Calu3 (cell line): ENCODE data around the gene SGSH. TPM values are rescaled to one million over a fixed set of nuclear protein-coding genes. Genes with fewer than 3 reads are reported as not detected.

Experiments used
- BruUV-seq: library from RNA; stranded (reverse); fragments of 400-500 nt; replicated peaks from 2 replicates; lab custom pipeline; 2021; lab: Mats Ljungman, UMichigan
- CTCF ChIA-PET: fragments of 300-600 bp; sonication (Branson Sonifier 250); formaldehyde crosslinking; loops from one replicate; lab custom pipeline; 2022; ENCODE audit warnings: antibody characterized with exemption; lab: Charles Lee
- DNase-seq: peaks from one replicate; pipeline ENCODE4 v3.0.0; 2022
- H3K27ac Mint-ChIP-seq: one replicate; pipeline ENCODE4 v1.8.0; 2022; ENCODE audit warnings: mixed read lengths; ENCODE audit not compliant: unreplicated experiment
- H3K27me3 Mint-ChIP-seq: one replicate; pipeline ENCODE4 v1.8.0; 2022; ENCODE audit warnings: mixed read lengths; ENCODE audit not compliant: unreplicated experiment
- H3K36me3 Mint-ChIP-seq: one replicate; pipeline ENCODE4 v1.8.0; 2022; ENCODE audit warnings: mild to moderate bottlenecking, moderate library complexity, mixed read lengths; ENCODE audit not compliant: insufficient read depth, unreplicated experiment
- H3K4me1 Mint-ChIP-seq: one replicate; pipeline ENCODE4 v1.8.0; 2022; ENCODE audit warnings: mild to moderate bottlenecking, low read depth, mixed read lengths; ENCODE audit not compliant: unreplicated experiment
- H3K4me3 Mint-ChIP-seq: one replicate; pipeline ENCODE4 v1.8.0; 2022; ENCODE audit warnings: mild to moderate bottlenecking, low read depth, moderate library complexity, mixed read lengths; ENCODE audit not compliant: unreplicated experiment
- H3K9me3 Mint-ChIP-seq: one replicate; pipeline ENCODE4 v1.8.0; 2022; ENCODE audit warnings: low read depth, mixed read lengths; ENCODE audit not compliant: unreplicated experiment
- intact Hi-C: fragments of 100-400 bp; cut with micrococcal nuclease; formaldehyde crosslinking; loops from one replicate; pipeline ENCODE4 v1.10.0; 2022; ENCODE audit not compliant: unreplicated experiment
- total RNA-seq: library from RNA; stranded (reverse); gene quantifications from 2 replicates; pipeline ENCODE4 v1.2.3, GENCODE V29; 2022
- TF ChIP-seq, protein P1 (sequence below): fragments of 200-600 bp; IDR thresholded peaks from one replicate; pipeline ENCODE4 v1.8.0; 2022; ENCODE audit warnings: antibody characterized with exemption; ENCODE audit not compliant: unreplicated experiment

SGSH gene
- total RNA-seq, 1 experiment from 2014 or later: 32.2 TPM

- no TSS peak for BruUV-seq
- H3K36me3 Mint-ChIP-seq: no peaks in the 10 kb centered on the region
- no peaks in the 10 kb centered on the region for H3K9me3 Mint-ChIP-seq
- no peak overlapping the region for H3K27ac Mint-ChIP-seq
- H3K4me1 Mint-ChIP-seq: peaks cover 6% of the 10 kb centered on the region
- peaks cover 14% of the 10 kb centered on the region for H3K27me3 Mint-ChIP-seq
- no peak for DNase-seq
- TF ChIP-seq, protein P1, sequence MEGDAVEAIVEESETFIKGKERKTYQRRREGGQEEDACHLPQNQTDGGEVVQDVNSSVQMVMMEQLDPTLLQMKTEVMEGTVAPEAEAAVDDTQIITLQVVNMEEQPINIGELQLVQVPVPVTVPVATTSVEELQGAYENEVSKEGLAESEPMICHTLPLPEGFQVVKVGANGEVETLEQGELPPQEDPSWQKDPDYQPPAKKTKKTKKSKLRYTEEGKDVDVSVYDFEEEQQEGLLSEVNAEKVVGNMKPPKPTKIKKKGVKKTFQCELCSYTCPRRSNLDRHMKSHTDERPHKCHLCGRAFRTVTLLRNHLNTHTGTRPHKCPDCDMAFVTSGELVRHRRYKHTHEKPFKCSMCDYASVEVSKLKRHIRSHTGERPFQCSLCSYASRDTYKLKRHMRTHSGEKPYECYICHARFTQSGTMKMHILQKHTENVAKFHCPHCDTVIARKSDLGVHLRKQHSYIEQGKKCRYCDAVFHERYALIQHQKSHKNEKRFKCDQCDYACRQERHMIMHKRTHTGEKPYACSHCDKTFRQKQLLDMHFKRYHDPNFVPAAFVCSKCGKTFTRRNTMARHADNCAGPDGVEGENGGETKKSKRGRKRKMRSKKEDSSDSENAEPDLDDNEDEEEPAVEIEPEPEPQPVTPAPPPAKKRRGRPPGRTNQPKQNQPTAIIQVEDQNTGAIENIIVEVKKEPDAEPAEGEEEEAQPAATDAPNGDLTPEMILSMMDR: no peak
- intact Hi-C loops: no loop called here
- CTCF ChIA-PET: interaction anchor here (0.6 kb wide), 1 partner anchor 18 kb away, joined by 4 read pairs; no protein-coding TSS in a partner anchor
- H3K4me3 Mint-ChIP-seq: no peak overlapping the region
Measured at GRCh38 chr17:80227666-80228065, 7.5 kb upstream of the SGSH start.

DNA sequence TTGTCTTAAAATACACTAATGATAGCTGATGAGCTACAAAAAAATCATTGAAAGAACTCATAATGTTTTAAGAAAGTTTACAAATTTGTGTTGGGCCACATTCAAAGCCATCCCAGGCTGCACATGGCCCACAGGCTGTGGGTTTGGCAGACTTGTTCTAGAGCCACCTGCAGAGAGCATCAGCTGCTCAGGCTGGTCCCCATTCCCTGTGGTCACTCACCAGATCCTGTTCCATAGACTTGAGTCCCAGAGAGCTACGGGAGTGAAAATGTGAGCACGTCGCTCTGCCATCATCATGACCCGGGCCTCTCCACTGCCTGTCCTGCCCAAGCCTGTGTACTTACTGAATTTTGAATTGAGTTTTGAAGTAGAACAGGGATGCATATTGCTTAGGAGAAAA lies 7.0 kb upstream of the SGSH start:
- peaks cover 14% of the 10 kb centered on the region for H3K27me3 Mint-ChIP-seq
- H3K9me3 Mint-ChIP-seq: no peaks in the 10 kb centered on the region
- no peak overlapping the region for H3K4me3 Mint-ChIP-seq
- DNase-seq: no peak
- no TSS peak for BruUV-seq
- TF ChIP-seq, protein P1: no peak
- H3K36me3 Mint-ChIP-seq: no peaks in the 10 kb centered on the region
- no peak overlapping the region for H3K27ac Mint-ChIP-seq
- intact Hi-C loops: no loop called here
- CTCF ChIA-PET: interaction anchor here (0.6 kb wide), 1 partner anchor 18 kb away, joined by 4 read pairs; no protein-coding TSS in a partner anchor
- H3K4me1 Mint-ChIP-seq: peaks cover 6% of the 10 kb centered on the region

DNA sequence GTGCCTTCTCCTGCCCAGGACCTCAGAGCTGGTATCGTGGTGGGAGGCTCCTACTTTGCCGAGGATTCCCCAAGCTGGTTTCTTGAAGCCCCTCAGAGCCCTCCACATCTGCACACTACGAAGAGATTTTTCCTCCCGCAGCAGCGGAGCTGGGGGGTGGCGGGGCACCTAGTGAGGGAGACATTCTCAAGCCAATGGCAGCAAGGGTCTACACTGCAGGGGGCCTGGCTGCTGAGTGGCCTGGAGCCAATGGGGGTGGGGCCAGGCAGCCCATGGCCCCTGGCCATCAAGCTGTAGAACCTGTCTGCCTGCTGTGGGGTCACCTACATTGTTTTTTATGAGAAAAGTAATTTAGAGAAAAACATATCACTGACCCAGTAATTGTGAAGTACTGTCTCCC lies 5.1 kb upstream of the SGSH start:
- CTCF ChIA-PET: interaction anchor here (0.7 kb wide), 1 partner anchor 238 kb away, joined by 4 read pairs; no protein-coding TSS in a partner anchor
- intact Hi-C loops: no loop called here
- H3K27me3 Mint-ChIP-seq: peaks cover 14% of the 10 kb centered on the region

DNA sequence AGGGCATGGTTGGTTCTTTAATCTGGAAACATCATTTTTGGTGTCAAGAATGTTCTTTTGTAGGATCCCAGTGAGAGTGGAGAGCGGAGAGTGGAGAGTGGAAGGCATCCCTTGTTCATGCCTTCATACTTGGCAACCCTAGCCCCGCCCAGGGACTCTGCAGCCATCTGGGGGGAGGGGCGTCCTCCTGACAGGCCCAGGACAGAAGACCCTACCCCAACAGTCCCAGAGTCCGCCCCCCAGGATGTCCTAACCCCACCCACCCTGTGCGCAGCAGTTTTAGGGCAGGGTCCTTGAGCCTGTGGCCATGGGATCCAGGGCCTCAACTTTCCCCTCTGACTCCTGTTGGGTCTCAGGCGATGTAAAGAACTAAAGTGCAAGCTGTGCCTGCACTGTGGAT lies 4.5 kb upstream of the SGSH start:
- Mint-ChIP-seq H3K27ac (no peak overlapping the region), H3K4me3 (no peak overlapping the region), H3K36me3 (peaks cover 5% of the 10 kb centered on the region), H3K27me3 (peaks cover 14% of the 10 kb centered on the region), H3K9me3 (no peaks in the 10 kb centered on the region), H3K4me1 (peaks cover 7% of the 10 kb centered on the region)
- BruUV-seq: no TSS peak
- intact Hi-C loops: no loop called here
- CTCF ChIA-PET: interaction anchor here (0.7 kb wide), 1 partner anchor 239 kb away, joined by 4 read pairs; no protein-coding TSS in a partner anchor
- no peak for DNase-seq
- TF ChIP-seq, protein P1: no peak

More for the DNA sequence above, 5.1 kb upstream of the SGSH start:
- BruUV-seq: no TSS peak
- TF ChIP-seq, protein P1: no peak
- no peak overlapping the region for H3K4me3 Mint-ChIP-seq
- H3K36me3 Mint-ChIP-seq: no peaks in the 10 kb centered on the region
- no peak overlapping the region for H3K27ac Mint-ChIP-seq
- no peak for DNase-seq
- no peaks in the 10 kb centered on the region for H3K9me3 Mint-ChIP-seq
- peaks cover 6% of the 10 kb centered on the region for H3K4me1 Mint-ChIP-seq
